IPS DF 4.7 (cell line): ENCODE data around the gene PCSK6.

Experiments
- DNase-seq: peaks from one replicate; pipeline ENCODE4 v3.0.0-alpha.2; 2013; ENCODE audit warnings: low spot score; ENCODE audit errors: extremely low read depth

PCSK6 gene

GRCh38 chr15:101254157-101255050, 235.1 kb downstream of the PCSK6 start:
- no peak for DNase-seq
